A549 (cell line): ENCODE measurements around the gene PARP1. TPM values are rescaled to one million over a fixed set of nuclear protein-coding genes. Genes with fewer than 3 reads are reported as not detected.

Experiments
- ATAC-seq, 2 experiments: fragments of 200-7000 bp in 1 of 2; fragments of >200 bp in 1 of 2; cut with Nextera tagmentation in 1 of 2; cut with Tn5 transposase in 1 of 2; 3 replicates each; pipeline versions ENCODE4 v1.8.0 to v1.9.1; 2018 to 2020; ENCODE audit warnings: mild to moderate bottlenecking in 1 of 2, moderate library complexity in 1 of 2
- CTCF ChIA-PET: fragments of 300-600 bp; sonication (Branson Sonifier 250); formaldehyde crosslinking; extraction: SDS; loops from one replicate; lab custom pipeline; 2021; ENCODE audit warnings: antibody characterized with exemption, inconsistent platforms; lab: Yijun Ruan, JAX
- POLR2A ChIA-PET: fragments of 350-600 bp; formaldehyde crosslinking; extraction: SDS; loops from one replicate; lab custom pipeline; 2021; ENCODE audit warnings: antibody characterized with exemption, inconsistent platforms; lab: Yijun Ruan, JAX
- DNase-seq, 2 experiments: peaks; one replicate each; pipeline versions ENCODE4 v3.0.0 to v3.0.0-alpha.2; 2011 to 2016; ENCODE audit warnings: low read depth in 1 of 2, low spot score in 1 of 2
- FAIRE-seq: peaks from 2 replicates; lab custom pipeline; 2011; peaks lifted over from hg19 to GRCh38; lab: Jason Lieb, UNC
- H3K27ac ChIP-seq, 2 experiments: fragments of >200 bp; sonication (Bioruptor Twin); formaldehyde crosslinking; 3 replicates each; pipeline ENCODE4 v1.5.1; 2016 to 2017
- H3K4me1 ChIP-seq: fragments of >200 bp; sonication (Bioruptor Twin); formaldehyde crosslinking; 3 replicates; pipeline ENCODE4 v1.6.1; 2016
- H3K4me2 ChIP-seq: fragments of >200 bp; sonication (Bioruptor Twin); formaldehyde crosslinking; 3 replicates; pipeline ENCODE4 v1.6.1; 2016
- H3K4me3 ChIP-seq: fragments of >200 bp; sonication (Bioruptor Twin); formaldehyde crosslinking; 3 replicates; pipeline ENCODE4 v1.5.1; 2016
- H3K9me3 ChIP-seq: fragments of >200 bp; sonication (Bioruptor Twin); formaldehyde crosslinking; 3 replicates; pipeline ENCODE4 v1.6.1; 2016
- CBX2 ChIP-seq: fragments of 200-600 bp; sonication (generic); IDR thresholded peaks from 2 replicates; pipeline ENCODE4 v1.6.1; 2016; ENCODE audit warnings: low read depth, mild to moderate bottlenecking, borderline replicate concordance
- CBX8 ChIP-seq: fragments of 200-600 bp; sonication (generic); IDR thresholded peaks from 2 replicates; pipeline ENCODE4 v1.6.1; 2016
- CEBPB ChIP-seq, 2 experiments: fragments of >200 bp in 1 of 2; sonication (Bioruptor Twin) in 1 of 2; formaldehyde crosslinking in 1 of 2; IDR thresholded peaks; 2 replicates each; pipeline ENCODE4 v1.6.1; 2012 to 2016
- EP300 ChIP-seq, 2 experiments: fragments of >200 bp; sonication (Bioruptor Twin); formaldehyde crosslinking; IDR thresholded peaks; 2 replicates in 1 of 2; 3 replicates in 1 of 2; pipeline ENCODE4 v1.6.1; 2016 to 2017
- ESRRA ChIP-seq: fragments of 150-350 bp; IDR thresholded peaks from 2 replicates; pipeline ENCODE4 v1.6.1; 2014; ENCODE audit warnings: mild to moderate bottlenecking, low read length, borderline replicate concordance
- KDM1A ChIP-seq: fragments of 200-600 bp; sonication (generic); IDR thresholded peaks from 2 replicates; pipeline ENCODE4 v1.6.1; 2016; ENCODE audit warnings: low read depth, mild to moderate bottlenecking
- KDM5A ChIP-seq: fragments of 200-600 bp; sonication (generic); IDR thresholded peaks from 2 replicates; pipeline ENCODE4 v1.6.1; 2016; ENCODE audit warnings: antibody characterized with exemption, mild to moderate bottlenecking
- NR3C1 ChIP-seq: fragments of >200 bp; sonication (Bioruptor Twin); formaldehyde crosslinking; IDR thresholded peaks from 3 replicates; pipeline ENCODE4 v1.6.1; 2017
- PHF8 ChIP-seq: fragments of 200-600 bp; sonication (generic); IDR thresholded peaks from 2 replicates; pipeline ENCODE4 v1.6.1; 2016; ENCODE audit warnings: low read depth, mild to moderate bottlenecking, antibody characterized with exemption, moderate library complexity, borderline replicate concordance
- POLR2A ChIP-seq: IDR thresholded peaks from 2 replicates; pipeline ENCODE4 v1.6.1; 2012; ENCODE audit warnings: mild to moderate bottlenecking, low read length
- RAD21 ChIP-seq, 2 experiments: fragments of >200 bp in 1 of 2; sonication (Bioruptor Twin) in 1 of 2; formaldehyde crosslinking in 1 of 2; IDR thresholded peaks in 1 of 2; conservative IDR thresholded peaks in 1 of 2; 2 replicates in 1 of 2; 3 replicates in 1 of 2; pipeline ENCODE4 v1.6.1; 2012 to 2018; ENCODE audit warnings: inconsistent platforms in 1 of 2
- REST ChIP-seq: fragments of 200-600 bp; sonication (generic); IDR thresholded peaks from 2 replicates; pipeline ENCODE4 v1.6.1; 2016; ENCODE audit warnings: antibody characterized with exemption, mild to moderate bottlenecking, moderate library complexity
- RNF2 ChIP-seq: fragments of 200-600 bp; sonication (generic); IDR thresholded peaks from 2 replicates; pipeline ENCODE4 v1.6.1; 2016; ENCODE audit warnings: low read depth, mild to moderate bottlenecking, antibody characterized with exemption, moderate library complexity, borderline replicate concordance
- SMC3 ChIP-seq: fragments of >200 bp; sonication (Bioruptor Twin); formaldehyde crosslinking; IDR thresholded peaks from 3 replicates; pipeline ENCODE4 v1.6.1; 2018; ENCODE audit warnings: inconsistent platforms
- ZC3H11A ChIP-seq: fragments of 450-650 bp; IDR thresholded peaks from 2 replicates; pipeline ENCODE4 v1.6.1; 2014; ENCODE audit warnings: antibody characterized with exemption, mild to moderate bottlenecking
- WGBS: methylation state at CpG from one replicate; pipeline ENCODE4 v1.1.6; 2017; ENCODE audit errors: missing lambda C conversion rate; 5-methylcytosine and 5-hydroxymethylcytosine counted together
- polyA plus RNA-seq, 4 experiments: library from polyadenylated mRNA; depleted of rRNA in 3 of 4; stranded (reverse); fragments of >200 nt; fragmentation: RNase III in 1 of 4; extraction: RNeasy Plus Mini Kit Qiagen cat#74134 plus additional on column Dnase treatment in 1 of 4; gene quantifications; 2 replicates in 3 of 4; 3 replicates in 1 of 4; pipeline ENCODE4 v1.2.3, GENCODE V29; 2011 to 2017
- TF ChIP-seq, protein P1 (sequence below): fragments of >200 bp; sonication (Bioruptor Twin); formaldehyde crosslinking; IDR thresholded peaks from 2 replicates; pipeline ENCODE4 v1.6.1; 2016
- TF ChIP-seq, protein P2 (sequence below): fragments of 250-450 bp; sonication (Bioruptor Pico); IDR thresholded peaks from 2 replicates; pipeline ENCODE4 v1.5.0; 2021; ENCODE audit warnings: mild to moderate bottlenecking, moderate library complexity, borderline replicate concordance
- TF ChIP-seq, protein P3 (sequence below): fragments of 450-650 bp; IDR thresholded peaks from 2 replicates; pipeline ENCODE4 v1.6.1; 2014; ENCODE audit warnings: antibody characterized with exemption

PARP1 gene
- polyA plus RNA-seq, 2 of the 4 experiments (the other 2 are of a cell fraction) = 125 to 134 TPM

DNA sequence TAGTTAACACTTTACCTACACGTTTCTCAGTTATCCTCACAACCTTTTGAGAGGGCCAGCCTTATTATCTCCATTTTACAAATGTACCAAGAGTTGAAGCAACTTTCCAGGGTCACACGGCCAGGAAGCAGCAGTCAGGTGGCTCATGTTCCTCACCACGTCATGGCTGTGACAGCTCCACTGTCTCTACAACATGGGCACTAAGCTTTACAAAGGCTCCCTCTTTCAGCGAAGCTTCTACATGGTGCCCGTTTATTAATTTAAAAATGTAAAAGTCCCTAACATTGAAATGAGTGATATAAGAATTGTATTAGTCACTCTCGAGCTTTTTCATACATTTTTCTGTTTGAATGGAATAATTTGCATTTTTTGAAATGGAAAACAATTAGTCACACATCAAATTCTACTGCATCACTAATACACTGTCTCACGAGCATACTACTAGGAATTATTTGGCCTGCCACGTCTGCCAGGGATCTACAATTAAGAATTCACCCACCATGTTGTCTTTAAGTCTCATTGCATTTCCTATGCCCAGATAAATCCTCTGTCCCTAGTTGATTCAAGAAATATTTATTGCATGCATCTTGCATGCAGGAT, 70.5 kb downstream of the PARP1 start:
- no peak for TF ChIP-seq ZC3H11A
- no peak for ATAC-seq
- WGBS = 41% methylated on average over 8 of the region's 8 CpGs
- H3K4me3 ChIP-seq = no peak overlapping the region
- FAIRE-seq = no peak
- DNase-seq = no peak
- H3K4me2 ChIP-seq = no peak overlapping the region
- H3K9me3 ChIP-seq = peaks cover 8% of the 10 kb centered on the region; the same call in 1 of the 3 replicates
- no peak overlapping the region for H3K27ac ChIP-seq
- POLR2A ChIA-PET = no interaction called here
- CTCF ChIA-PET = interaction anchor here (0.8 to 1.6 kb wide), 2 partner anchors 29 to 212 kb away, joined by 3 to 8 read pairs; no protein-coding TSS in a partner anchor
- no peaks in the 10 kb centered on the region for H3K4me1 ChIP-seq

- WGBS = 26% methylated on average over 1 of the region's 1 CpG
- TF ChIP-seq, protein P1, sequence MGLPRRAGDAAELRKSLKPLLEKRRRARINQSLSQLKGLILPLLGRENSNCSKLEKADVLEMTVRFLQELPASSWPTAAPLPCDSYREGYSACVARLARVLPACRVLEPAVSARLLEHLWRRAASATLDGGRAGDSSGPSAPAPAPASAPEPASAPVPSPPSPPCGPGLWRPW = no peak
- TF ChIP-seq SMC3 (no peak), KDM5A (no peak), RNF2 (no peak), PHF8 (no peak)
- TF ChIP-seq, protein P2, sequence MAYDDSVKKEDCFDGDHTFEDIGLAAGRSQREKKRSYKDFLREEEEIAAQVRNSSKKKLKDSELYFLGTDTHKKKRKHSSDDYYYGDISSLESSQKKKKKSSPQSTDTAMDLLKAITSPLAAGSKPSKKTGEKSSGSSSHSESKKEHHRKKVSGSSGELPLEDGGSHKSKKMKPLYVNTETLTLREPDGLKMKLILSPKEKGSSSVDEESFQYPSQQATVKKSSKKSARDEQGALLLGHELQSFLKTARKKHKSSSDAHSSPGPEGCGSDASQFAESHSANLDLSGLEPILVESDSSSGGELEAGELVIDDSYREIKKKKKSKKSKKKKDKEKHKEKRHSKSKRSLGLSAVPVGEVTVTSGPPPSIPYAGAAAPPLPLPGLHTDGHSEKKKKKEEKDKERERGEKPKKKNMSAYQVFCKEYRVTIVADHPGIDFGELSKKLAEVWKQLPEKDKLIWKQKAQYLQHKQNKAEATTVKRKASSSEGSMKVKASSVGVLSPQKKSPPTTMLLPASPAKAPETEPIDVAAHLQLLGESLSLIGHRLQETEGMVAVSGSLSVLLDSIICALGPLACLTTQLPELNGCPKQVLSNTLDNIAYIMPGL (CRISPR knock-in tag) = no peak
- TF ChIP-seq, all 56 proteins: peak for 0
- Histone ChIP-seq H3K4me1 (no peaks in the 10 kb centered on the region), H3K4me2 (no peak overlapping the region), H3K27ac (no peak overlapping the region), H3K9me3 (peaks cover 8% of the 10 kb centered on the region; the same call in 1 of the 3 replicates), H3K4me3 (no peak overlapping the region)
- CTCF ChIA-PET = interaction anchor here (4.1 kb wide), 1 partner anchor 210 kb away, joined by 57 read pairs; no protein-coding TSS in a partner anchor
- DNase-seq = no peak
- FAIRE-seq = no peak
- no peak for ATAC-seq
- POLR2A ChIA-PET = no interaction called here
Observed at GRCh38 chr1:226335661-226336060, 72.2 kb downstream of the PARP1 start.

GRCh38 chr1:226332947-226333346, 74.9 kb downstream of the PARP1 start:
- FAIRE-seq = no peak
- no peak for TF ChIP-seq RAD21 (conservative IDR thresholded peaks at IDR 0.05 in 1 of 2, IDR thresholded peaks at IDR 0.05 in 1 of 2)
- no peak for TF ChIP-seq REST
- no peak for TF ChIP-seq POLR2A
- TF ChIP-seq, protein P3, sequence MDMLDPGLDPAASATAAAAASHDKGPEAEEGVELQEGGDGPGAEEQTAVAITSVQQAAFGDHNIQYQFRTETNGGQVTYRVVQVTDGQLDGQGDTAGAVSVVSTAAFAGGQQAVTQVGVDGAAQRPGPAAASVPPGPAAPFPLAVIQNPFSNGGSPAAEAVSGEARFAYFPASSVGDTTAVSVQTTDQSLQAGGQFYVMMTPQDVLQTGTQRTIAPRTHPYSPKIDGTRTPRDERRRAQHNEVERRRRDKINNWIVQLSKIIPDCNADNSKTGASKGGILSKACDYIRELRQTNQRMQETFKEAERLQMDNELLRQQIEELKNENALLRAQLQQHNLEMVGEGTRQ = no peak
- TF ChIP-seq CBX8 = no peak
- TF ChIP-seq CEBPB (IDR thresholded peaks at IDR 0.05) = no peak
- no peak for TF ChIP-seq KDM1A
- no peak for TF ChIP-seq CBX2
- TF ChIP-seq, protein P2 (CRISPR knock-in tag) = no peak
- no peak for TF ChIP-seq EP300 (IDR thresholded peaks at IDR 0.05)
- TF ChIP-seq ESRRA = no peak
- TF ChIP-seq NR3C1 = no peak
- 34% methylated on average over 2 of the region's 2 CpGs for WGBS

More at GRCh38 chr1:226332947-226333346, 74.9 kb downstream of the PARP1 start:
- peak overlapping the region; percentile 35; the same call in 2 of the 3 replicates for H3K4me3 ChIP-seq
- no peaks in the 10 kb centered on the region for H3K9me3 ChIP-seq
- CTCF ChIA-PET = interaction anchor here (0.6 to 4.1 kb wide), 34 partner anchors 9 to 1744 kb away, joined by 3 to 57 read pairs (median 4); partner anchors contain the start of gene LIN9
- H3K27ac ChIP-seq = peak overlapping the region; percentile 48 to 59; a peak in 3 of 6 replicates
- ATAC-seq (peak in 1 of 2 experiments; percentile 47; a peak in 4 of 6 replicates), DNase-seq (no peak)
- H3K4me2 ChIP-seq = peak overlapping the region; percentile 80
- H3K4me1 ChIP-seq = no peaks in the 10 kb centered on the region
- POLR2A ChIA-PET = interaction anchor here (1.0 to 1.2 kb wide), 2 partner anchors 24 to 205 kb away, joined by 9 to 10 read pairs; partner anchors contain the start of gene LIN9
